Astrocyte of the cerebellum (primary cell): Measurements from ENCODE around the gene ATXN7.

ENCODE experiments used
- DNase-seq: peaks from one replicate; pipeline ENCODE4 v3.0.0-alpha.2; 2011; ENCODE audit warnings: low read depth
- H3K4me3 ChIP-seq: 2 replicates; pipeline ENCODE4 v1.5.1; 2011; ENCODE audit warnings: mild to moderate bottlenecking, low read depth, low read length, moderate library complexity
- in situ Hi-C: cut with HindIII; loops from 2 replicates; pipeline ENCODE4 v1.10.0; 2017; ENCODE audit warnings: low sequenced_read_pairs
- TF ChIP-seq, protein P1 (sequence below): IDR thresholded peaks from 2 replicates; pipeline ENCODE4 v1.5.1; 2012; ENCODE audit warnings: low read length, low read depth, moderate library complexity, mild to moderate bottlenecking; ENCODE audit errors: missing control alignments

Gene ATXN7

DNA sequence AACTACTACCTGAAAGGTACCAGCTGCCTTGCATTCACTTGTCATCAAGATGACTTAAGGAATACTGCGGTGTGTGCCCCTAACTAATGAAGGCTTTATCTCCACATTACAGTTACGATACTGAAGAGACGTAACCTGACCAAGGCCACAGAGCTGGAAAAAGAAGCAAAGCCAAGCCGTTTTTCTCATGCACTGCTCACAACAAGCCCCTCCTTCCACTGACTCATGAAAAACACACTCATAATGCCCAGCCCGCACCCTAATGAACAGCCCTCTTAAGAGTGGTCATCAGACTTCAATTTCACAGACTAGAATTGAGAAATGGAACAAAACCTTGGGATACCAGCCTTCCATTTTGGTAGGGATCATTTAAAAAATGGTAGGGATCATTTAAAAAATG lies 148.0 kb downstream of the ATXN7 start:
- DNase-seq: peak; percentile 57

DNA sequence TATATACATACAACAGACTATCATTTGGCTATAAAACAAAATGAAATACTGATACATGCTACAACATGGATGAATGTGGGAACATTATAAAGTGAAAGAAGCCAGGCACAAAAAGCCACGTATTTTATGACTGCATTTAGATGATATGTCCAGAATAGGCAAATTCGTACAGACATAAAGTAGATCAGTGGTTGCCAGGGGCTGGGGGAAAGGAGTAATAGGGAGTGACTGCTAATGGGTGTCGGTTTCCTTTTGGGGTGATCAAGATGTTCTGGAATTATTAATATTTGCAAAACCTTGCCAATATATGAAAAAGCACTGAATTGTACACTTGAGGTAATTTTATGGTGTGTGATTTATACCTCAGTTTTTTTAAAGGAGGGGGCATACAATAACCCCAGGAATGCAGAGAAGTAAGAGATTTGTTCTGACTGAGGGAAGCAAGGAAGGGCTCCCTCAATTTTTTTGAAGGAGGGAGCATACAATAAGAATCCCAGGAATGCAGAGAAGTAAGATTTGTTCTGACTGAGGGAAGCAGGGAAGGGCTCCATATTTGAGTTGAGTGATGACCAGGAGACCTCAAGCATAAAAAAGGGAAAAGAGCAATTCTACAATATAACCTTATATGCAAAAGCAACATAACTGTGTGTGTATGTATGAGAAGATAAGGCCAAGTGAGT lies 153.4 kb downstream of the ATXN7 start:
- in situ Hi-C loops: no loop called here
- DNase-seq: no peak
- H3K4me3 ChIP-seq: no peak overlapping the region
- TF ChIP-seq, protein P1, sequence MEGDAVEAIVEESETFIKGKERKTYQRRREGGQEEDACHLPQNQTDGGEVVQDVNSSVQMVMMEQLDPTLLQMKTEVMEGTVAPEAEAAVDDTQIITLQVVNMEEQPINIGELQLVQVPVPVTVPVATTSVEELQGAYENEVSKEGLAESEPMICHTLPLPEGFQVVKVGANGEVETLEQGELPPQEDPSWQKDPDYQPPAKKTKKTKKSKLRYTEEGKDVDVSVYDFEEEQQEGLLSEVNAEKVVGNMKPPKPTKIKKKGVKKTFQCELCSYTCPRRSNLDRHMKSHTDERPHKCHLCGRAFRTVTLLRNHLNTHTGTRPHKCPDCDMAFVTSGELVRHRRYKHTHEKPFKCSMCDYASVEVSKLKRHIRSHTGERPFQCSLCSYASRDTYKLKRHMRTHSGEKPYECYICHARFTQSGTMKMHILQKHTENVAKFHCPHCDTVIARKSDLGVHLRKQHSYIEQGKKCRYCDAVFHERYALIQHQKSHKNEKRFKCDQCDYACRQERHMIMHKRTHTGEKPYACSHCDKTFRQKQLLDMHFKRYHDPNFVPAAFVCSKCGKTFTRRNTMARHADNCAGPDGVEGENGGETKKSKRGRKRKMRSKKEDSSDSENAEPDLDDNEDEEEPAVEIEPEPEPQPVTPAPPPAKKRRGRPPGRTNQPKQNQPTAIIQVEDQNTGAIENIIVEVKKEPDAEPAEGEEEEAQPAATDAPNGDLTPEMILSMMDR: no peak

More for the DNA sequence above, 148.0 kb downstream of the ATXN7 start:
- no peak overlapping the region for H3K4me3 ChIP-seq
- in situ Hi-C loops: no loop called here
- TF ChIP-seq, protein P1: no peak

DNA sequence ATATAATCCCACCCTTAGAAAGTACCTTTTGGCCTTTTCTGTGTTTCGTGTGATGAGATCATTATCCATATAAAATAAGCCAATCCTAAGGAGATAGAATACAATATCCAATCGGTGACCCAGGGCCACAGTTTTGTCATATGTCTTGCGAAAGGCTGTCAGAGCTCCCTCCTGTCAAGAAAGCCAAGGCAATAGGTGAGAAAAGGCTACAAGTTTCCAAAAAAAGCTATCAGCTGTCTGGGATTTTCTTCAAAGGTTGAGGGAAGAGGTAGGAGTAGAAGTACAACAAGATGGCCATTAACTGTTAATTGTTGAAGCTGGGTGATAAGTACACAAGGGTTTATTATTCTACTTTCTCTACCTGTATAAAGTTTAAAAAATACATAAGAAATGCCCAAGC lies 155.6 kb downstream of the ATXN7 start:
- H3K4me3 ChIP-seq: no peak overlapping the region
- DNase-seq: no peak
- in situ Hi-C loops: no loop called here
- TF ChIP-seq, protein P1: no peak

DNA sequence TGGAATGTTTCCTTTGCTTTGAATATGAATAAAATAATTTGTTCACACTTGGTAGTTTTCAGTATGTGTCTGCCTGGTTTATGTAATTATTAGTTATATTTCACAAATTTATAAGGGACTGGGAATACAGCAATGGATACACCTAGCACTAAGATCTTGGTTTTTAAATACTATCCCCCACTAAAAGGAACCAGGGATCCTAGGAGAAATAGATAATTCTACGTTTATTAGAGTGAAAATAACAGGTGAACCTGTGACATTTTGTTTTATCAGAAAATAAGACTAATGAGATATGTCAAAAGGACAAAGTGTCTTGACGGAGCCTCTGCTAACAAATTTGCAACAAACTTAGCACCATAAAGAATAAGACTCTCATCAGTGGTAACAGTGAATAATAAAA lies 156.2 kb downstream of the ATXN7 start:
- H3K4me3 ChIP-seq: no peak overlapping the region
- TF ChIP-seq, protein P1: no peak
- in situ Hi-C loops: no loop called here
- no peak for DNase-seq

DNA sequence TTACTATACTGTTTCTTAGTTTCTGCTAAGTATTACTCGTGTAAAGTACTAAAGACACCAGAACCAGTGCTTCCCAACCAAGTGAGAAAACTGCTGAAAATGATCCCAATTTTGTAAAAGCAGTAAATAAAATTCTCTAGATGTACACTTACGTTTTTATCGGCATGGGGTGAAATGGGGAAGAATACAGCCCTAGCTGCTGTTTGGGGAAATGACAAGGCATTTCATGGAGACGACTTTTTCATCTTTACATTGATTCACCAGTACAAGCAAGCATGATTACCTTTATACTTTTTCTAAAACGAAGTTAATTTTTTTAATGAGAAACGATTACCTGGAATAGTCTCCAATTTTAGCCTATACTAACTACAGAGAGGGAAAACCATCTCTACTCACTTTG lies 158.3 kb downstream of the ATXN7 start:
- TF ChIP-seq, protein P1: peak; percentile 4
- in situ Hi-C loops: no loop called here
- no peak for DNase-seq
- peak overlapping the region; percentile 95 for H3K4me3 ChIP-seq

DNA sequence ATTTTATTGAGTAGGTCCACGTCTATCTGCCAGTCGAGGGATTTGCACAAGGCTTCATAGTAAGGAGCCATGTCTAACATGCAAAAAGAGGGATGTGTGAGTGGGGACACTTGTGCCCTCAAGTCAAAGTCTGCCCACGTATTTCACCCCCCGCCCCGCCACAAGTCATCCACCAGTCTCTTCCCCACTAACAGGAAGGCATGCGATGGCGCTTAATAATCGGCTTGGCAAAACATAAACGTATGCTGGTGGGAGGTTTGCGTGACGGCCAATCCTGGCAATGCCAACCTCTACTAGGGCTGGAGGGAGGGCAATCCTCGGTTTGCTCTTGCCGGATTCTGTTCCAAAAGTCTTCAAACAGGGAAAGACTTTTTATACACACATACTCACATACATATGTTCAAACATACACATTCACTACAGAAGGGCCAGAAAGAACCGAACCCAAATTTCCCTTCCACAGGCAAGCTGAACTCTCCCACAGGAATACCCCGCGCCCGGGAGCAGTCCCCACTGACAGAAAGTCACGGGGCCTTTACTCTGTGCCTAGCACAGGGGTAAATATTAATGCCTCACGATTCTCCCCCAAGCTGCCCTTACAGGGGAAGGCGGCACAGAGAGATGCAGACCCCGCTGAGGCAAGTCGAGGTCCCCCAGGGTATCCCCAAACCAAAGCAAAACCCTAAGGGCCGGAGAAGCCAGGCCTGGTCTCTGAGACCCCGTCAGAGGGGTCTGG lies 159.0 kb downstream of the ATXN7 start:
- in situ Hi-C loops: no loop called here
- H3K4me3 ChIP-seq: peak overlapping the region; percentile 95
- no peak for DNase-seq
- TF ChIP-seq, protein P1: no peak
